ENCODE data around the gene HOXC9. TPM values are rescaled to one million over a fixed set of nuclear protein-coding genes. Genes with fewer than 3 reads are reported as not detected.

The HOXC9 gene
- total RNA-seq, 1 donor from 2014 or later: not detected

DNA sequence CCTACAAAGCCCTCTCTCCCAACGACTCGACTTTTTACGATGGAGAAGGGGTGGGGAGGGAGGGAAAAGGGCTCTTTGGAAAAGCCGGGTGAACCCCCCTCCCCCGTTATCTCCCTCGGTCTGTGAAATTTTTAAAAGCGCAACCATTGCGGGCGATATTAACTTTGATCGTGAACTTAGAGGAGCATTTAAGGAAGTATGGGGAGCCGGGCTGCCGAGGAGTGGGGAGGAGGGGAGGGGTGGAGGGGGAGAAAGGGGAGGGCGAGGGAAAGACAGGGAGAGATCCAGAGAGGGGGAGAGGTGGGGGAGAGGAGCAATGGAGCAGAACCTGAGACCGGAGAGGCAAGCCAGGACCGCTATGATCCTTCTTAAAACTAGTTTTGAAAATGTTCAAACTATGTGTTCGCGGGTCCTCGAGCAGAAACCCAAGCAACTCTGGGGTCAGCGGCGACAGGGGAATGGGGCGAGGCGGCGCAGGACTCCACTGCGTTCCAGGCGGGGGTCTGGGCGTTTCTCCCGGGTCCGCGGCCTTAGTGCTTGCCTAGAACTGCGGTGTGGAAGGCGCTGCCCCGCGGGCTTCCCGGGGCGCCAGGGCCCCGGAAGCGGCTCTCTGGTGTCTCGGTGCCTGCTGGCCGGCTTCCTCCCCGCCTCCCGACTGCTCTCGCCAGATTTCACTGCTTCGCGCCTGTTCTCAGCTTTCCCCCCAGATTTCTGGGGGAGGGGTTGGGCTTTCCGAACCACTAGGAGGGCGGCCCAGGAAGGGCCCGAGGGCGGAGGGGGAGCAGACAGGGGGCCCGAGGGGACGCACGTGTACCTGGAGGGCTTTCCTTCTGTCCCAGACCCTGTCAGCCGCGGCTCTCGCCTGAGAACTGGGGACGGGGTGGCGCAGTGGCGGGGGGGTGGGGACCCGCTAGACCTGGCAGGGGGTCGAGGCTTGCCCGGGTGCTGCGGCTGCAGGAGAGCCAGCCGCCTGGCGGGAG is 25.6 kb upstream of the HOXC9 start, which contains the start of gene HOTAIR:
Gene HOTAIR, minus strand, starts transcription at position 871 of the 980 bp plus-strand sequence.
- intact Hi-C loops (cut with DNase I): no loop called here
- DNase-seq (no peak), ATAC-seq (ENCODE audit: poor library complexity) (no peak)

- intact Hi-C loops (cut with DNase I): no loop called here
- ATAC-seq (ENCODE audit: poor library complexity) (no peak), DNase-seq (no peak)
Observed at GRCh38 chr12:53975064-53975471, 24.9 kb upstream of the HOXC9 start.

DNA sequence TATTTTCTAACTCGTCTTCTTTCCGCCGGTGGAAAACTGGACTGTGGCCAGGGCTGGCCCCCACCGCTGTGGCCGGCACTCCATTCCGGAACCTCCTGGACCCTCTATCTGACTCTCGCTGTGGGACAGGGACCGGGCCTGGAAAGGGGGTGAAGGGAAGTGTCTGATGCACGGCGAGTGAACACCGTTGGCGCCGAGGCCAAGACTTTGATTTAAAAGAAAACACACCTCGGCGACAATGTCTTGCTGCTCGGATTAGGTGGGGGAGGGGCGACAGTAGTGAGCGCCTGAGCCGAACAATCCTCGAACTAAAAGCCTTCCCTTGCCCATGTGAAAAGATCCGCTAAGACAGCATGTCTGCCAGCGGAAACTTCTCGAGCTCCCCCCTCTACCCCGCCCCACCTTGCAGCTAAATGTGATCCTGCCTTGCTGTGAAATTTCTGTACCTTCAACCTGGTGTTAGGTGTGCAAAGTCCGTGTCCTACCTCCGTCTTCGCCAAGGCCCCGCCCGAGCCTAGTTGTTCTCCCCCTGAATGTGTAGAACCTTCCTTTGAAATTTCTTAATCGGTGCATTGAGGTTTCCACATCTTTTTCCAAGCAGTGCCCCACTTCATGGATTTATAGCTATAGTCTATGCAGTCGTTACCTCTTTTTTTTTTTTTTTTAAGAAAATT is 24.3 kb upstream of the HOXC9 start:
- ATAC-seq (ENCODE audit: poor library complexity) (no peak), DNase-seq (no peak)
- intact Hi-C loops (cut with DNase I): no loop called here

DNA sequence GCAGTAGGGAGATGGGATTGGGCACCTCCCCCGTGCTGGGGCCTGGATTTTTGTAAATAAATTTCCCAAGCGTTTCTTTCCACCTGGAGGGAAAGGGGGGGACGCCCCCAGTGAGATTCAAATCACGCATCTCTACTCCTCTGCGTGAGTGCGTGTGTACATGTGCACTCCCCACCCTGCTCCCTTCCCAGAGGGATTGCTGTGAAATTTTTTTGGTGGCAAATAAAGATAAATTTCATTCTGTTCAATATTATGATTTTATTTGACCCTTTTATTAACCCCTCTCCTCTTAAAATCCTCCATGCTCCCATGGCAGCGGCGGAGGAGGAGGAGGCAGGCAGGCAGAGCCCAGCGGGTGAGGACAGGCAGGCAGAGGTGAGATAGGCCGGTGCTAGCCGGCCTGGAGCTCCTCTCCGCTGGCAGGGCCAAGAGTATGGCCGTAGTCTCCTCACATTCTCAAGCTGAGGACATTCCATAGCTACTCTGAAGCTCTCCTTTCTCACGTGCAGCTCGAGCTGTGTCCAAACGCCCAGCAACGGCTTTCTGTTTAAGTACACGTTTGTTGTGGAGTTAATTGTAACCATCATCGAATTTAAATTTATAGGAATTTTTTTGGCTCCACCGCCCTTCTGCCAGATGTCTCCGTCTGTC is 23.7 kb upstream of the HOXC9 start:
- intact Hi-C loops (cut with DNase I): no loop called here
- DNase-seq: no peak
- no peak for ATAC-seq (ENCODE audit: poor library complexity)

DNA sequence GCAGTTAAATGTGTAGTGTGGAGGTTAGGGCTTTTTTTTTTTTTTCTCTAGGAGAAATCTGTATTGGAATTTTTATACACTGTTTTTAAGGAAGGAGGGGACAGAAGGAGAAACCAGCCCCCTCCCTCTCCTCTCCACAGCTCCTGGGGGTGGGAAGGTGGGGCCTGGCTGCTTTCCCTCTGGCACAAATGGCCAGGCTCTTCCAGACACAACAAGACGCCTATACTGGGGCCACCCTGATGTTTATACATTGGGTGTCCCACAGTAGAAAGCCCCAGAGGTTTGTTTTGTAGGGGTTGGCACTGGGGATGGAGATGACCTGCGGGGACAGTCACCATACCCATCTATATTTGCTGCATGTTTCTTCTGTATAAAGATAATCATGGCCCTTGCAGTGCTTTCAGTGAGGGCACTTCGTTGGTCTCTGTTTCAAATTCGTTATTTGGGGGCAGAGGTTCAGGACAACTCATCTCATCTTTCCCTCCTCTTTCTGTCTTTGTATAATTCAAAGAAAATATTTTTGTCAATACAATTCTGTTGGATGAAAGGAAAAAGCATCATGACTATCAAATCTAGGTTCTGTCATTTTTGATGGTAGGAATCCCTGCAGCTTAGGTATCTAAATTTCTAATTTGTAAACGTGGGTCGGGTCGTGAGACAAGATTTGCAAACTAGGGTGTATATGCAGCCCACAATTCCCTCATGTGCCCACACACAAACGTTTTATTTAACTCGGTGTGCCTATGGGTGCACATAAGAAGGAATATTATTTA is 23.0 kb upstream of the HOXC9 start:
- DNase-seq: no peak
- intact Hi-C loops (cut with DNase I): no loop called here
- no peak for ATAC-seq (ENCODE audit: poor library complexity)

DNA sequence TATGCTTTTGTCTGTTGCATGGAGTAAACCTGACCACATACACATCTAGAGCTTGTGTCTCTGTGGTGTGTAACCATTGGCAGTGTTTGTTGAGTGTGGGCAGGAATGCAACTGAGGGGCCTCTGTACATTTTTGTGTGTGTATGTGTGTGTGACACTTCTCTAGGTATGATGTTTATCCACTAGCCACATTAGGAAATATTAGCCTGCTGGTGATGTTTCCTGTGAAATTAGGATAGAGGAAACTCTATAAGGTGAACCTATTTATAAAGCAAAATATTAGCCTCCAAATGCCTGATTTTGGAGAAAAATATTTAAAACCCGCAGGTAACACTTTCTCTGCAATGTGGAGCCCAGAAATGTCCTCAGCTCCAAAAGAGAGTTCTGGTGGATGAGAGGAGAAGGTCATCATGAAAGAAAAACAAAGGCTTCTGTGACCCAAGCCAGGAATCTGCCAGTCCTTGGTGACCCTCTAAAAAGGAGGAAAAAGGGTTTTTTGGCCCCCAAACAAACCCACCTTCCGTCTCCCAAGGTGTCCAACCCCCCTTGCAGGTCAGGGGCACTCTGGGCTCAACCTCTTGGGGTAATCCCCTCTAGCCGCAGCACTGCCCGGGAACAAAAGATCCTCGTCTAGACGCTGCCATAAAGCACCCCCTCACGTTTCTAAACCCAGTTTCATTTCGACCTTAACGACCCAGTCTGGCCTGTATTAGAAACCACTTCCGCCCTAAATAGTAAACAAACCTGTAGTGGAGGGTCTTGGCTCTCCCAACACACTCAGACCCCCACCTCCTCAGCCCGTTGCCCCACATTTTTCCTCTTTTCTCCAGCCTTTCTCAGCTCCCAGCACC is 22.1 kb upstream of the HOXC9 start:
- intact Hi-C loops (cut with DNase I): no loop called here
- no peak for ATAC-seq (ENCODE audit: poor library complexity)
- no peak for DNase-seq

GRCh38 chr12:53978477-53979356 is 21.2 kb upstream of the HOXC9 start:
- DNase-seq (no peak), ATAC-seq (ENCODE audit: poor library complexity) (no peak)
- intact Hi-C loops (cut with DNase I): no loop called here

- ATAC-seq (ENCODE audit: poor library complexity): no peak
- no peak for DNase-seq
- intact Hi-C loops (cut with DNase I): no loop called here
Observed at GRCh38 chr12:53980104-53980801, 19.7 kb upstream of the HOXC9 start.

DNA sequence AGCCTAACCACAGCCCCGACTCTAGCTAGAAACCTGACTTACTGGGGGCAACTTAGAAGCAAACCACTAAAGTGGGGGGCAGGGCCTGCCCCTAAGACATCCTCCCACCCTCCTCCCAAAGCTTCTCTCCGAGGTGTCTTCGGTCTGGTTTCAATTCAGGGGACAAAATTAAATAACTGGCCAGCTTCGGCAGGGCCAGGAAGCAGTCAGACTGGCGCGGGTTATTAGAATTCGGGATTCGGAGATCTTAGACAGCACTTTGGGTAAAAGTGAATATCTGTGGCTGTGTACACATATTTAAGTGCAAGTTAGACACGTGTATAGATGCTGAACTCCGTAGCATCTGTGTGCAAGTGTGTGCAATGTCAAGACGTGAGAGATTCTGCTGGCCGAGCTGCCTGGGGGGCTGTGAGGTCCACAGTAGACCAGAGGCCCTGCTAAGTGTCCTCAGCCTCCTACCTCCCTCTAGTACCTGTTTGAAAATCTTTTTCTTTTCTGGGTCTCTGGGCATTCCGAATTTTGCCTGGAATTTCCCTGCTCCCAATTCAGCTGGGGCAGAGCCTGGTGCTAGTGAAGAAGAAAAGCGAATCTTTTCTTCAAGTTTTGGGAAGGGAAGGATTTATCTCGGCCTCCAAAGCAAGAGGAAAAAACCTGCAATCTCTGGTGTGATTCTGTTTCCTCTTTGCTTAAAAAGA is 19.0 kb upstream of the HOXC9 start:
- ATAC-seq (ENCODE audit: poor library complexity) (no peak), DNase-seq (no peak)
- intact Hi-C loops (cut with DNase I): no loop called here

DNA sequence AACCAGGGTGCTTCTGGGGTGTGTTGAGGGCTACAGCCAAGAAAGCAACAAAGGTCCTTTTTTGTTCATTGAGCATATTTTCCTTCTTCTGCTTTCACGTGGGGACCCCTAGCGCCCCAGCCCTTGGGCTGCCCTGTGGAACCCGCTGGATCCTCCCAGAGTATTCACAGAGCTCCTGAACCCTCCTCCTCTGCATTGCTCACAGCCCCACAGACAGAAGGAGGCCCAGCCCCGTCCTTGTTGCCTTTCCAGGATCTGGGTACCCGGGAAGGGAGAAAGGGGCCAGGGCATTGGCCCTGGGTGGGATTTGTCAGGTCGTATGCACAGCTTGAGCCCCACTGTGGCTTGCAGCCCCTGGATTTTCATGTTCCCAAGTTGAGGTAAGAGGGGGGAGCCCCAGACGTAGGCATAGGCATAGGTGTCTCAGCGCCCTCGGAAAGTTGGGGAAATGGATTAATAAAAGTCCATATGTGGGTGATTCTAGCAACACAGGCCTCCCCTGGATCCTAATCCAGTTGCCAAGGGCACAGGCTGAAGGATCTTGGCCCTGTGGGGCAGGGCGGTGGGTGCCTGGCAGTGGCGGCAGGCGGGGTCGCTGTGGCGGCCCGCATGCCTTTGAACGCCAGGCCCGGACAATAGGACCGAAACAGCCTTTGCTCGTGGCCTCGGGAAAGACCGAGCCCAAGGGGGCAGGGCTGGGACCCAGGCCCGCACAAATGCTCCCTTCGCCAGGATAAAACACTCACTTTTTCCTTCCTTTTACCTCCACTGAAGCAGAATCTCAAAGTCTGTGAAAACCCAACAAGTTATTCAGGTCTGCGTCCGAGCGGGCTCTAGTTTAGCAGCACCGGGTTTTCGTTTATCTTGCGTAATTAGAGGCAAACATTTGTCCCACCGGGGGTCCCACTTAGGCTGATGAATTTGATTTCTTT is 18.1 kb upstream of the HOXC9 start:
- intact Hi-C loops (cut with DNase I): no loop called here
- DNase-seq: no peak

DNA sequence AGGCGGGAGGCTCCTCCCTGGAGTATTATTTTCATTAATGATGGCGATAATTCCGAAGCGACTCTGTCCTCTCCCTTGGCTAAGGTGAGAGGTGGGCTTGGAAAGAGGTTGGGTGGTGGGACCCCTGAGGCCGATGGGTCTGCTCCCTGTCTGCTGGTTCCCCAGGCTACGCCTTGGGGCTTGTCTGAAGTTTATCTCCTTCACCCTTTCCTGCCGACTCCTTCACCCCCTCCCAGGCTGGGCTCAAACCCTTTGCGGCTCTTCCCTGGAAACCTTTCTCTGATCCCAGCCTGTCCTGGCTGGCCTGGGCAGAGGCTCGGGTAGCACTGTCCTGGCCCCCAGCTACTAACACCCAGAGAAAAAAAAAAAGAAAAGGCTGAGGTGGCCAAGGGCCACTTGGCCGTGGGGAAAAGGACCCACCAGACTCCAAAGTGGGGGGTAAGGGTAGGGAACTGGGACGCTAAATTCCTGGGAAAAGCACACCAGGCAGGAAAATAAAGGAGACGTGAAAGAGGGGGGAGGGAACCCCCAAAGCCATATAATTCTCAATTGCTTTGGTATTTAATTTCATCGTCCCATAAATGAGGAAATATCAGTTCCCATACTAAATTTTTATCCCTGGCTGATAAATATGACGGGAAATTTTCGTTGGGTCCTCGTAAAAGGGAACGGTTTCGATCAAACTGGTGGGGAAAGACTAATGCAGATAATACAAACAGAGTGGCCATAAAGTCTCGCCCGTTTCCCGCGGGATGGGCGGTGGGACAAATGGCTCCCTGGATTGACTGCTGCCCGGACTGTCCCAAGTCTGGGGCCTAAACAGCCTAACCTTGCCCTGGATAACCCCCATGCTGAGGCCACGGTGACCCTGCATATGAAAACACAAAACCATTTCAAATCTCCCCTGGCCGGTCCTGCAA is 17.1 kb upstream of the HOXC9 start:
- no peak for ATAC-seq (ENCODE audit: poor library complexity)
- DNase-seq: no peak
- intact Hi-C loops (cut with DNase I): no loop called here

More for the DNA sequence above, 18.1 kb upstream of the HOXC9 start:
- ATAC-seq (ENCODE audit: poor library complexity): no peak

- intact Hi-C loops (cut with DNase I): no loop called here
- no peak for DNase-seq
- ATAC-seq (ENCODE audit: poor library complexity): no peak
Observed at GRCh38 chr12:53983568-53983949, 16.4 kb upstream of the HOXC9 start.

DNA sequence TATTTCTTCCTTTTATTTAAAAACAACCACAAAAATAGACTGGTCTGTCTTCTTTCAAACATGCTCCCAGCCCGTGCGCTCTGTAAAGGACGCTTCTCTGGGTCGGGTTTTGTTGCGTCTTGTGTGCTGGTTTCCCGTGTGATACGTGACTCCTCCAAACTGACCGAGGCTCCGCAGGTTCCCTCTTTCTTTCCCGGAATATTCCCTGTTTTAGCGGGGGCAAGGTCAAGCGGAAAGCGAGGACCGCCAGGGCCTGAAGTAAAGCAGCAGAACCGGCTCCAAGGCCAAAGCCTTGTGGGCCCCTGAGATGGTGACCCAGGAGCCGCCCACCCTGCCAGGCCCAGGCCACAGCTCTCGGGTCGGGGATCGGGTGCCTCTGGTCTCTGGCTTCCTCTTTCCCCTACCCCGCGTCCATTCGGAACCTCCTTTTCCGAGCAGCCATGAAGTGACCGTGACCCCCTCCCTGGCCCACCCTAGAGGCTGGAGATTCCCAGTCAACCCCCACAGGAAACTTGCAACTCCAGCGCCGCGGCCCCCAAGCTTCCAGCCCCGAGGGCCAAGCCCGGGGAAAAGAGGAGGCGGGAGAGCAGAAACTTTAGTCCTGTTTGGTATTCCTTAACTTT is 15.9 kb upstream of the HOXC9 start:
- ATAC-seq (ENCODE audit: poor library complexity) (no peak), DNase-seq (no peak)
- intact Hi-C loops (cut with DNase I): no loop called here

All from Right ventricle myocardium superior (tissue), 1 donor.